ENCODE results near the gene CSMD2.

GRCh38 chr1:33844166-33844565 lies 320.9 kb downstream of the CSMD2 start:
- TF ChIP-seq, protein P1, sequence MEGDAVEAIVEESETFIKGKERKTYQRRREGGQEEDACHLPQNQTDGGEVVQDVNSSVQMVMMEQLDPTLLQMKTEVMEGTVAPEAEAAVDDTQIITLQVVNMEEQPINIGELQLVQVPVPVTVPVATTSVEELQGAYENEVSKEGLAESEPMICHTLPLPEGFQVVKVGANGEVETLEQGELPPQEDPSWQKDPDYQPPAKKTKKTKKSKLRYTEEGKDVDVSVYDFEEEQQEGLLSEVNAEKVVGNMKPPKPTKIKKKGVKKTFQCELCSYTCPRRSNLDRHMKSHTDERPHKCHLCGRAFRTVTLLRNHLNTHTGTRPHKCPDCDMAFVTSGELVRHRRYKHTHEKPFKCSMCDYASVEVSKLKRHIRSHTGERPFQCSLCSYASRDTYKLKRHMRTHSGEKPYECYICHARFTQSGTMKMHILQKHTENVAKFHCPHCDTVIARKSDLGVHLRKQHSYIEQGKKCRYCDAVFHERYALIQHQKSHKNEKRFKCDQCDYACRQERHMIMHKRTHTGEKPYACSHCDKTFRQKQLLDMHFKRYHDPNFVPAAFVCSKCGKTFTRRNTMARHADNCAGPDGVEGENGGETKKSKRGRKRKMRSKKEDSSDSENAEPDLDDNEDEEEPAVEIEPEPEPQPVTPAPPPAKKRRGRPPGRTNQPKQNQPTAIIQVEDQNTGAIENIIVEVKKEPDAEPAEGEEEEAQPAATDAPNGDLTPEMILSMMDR (IDR thresholded peaks at IDR 0.05): no peak
- TF ChIP-seq POLR2AphosphoS5 (IDR thresholded peaks at IDR 0.05): no peak

Measured in sigmoid colon (tissue), 4 donors.